Osteocyte (in vitro differentiated cells): ENCODE data around the gene HOXA10. TPM values are rescaled to one million over a fixed set of nuclear protein-coding genes. Genes with fewer than 3 reads are reported as not detected.
A peak's percentile ranks its signal among the peaks of the same experiment; 100 is the strongest.

Experiments
- DNase-seq: peaks from one replicate; pipeline ENCODE4 v3.0.0; 2021; ENCODE audit warnings: mixed read lengths; ENCODE audit not compliant: unreplicated experiment; ENCODE audit errors: extremely low spot score
- H3K27ac Mint-ChIP-seq: one replicate; pipeline ENCODE4 v1.8.0; 2021; ENCODE audit warnings: mild to moderate bottlenecking, mixed read lengths; ENCODE audit not compliant: unreplicated experiment
- H3K27me3 Mint-ChIP-seq: one replicate; pipeline ENCODE4 v1.8.0; 2021; ENCODE audit warnings: mixed read lengths; ENCODE audit not compliant: unreplicated experiment
- H3K36me3 Mint-ChIP-seq: one replicate; pipeline ENCODE4 v1.8.0; 2021; ENCODE audit warnings: mixed read lengths; ENCODE audit not compliant: unreplicated experiment
- H3K4me1 Mint-ChIP-seq: one replicate; pipeline ENCODE4 v1.8.0; 2021; ENCODE audit warnings: mixed read lengths; ENCODE audit not compliant: unreplicated experiment
- H3K4me3 Mint-ChIP-seq: one replicate; pipeline ENCODE4 v1.8.0; 2021; ENCODE audit warnings: mild to moderate bottlenecking, moderate library complexity, mixed read lengths; ENCODE audit not compliant: unreplicated experiment
- H3K9me3 Mint-ChIP-seq: one replicate; pipeline ENCODE4 v1.8.0; 2021; ENCODE audit warnings: mixed read lengths; ENCODE audit not compliant: unreplicated experiment
- CTCF ChIP-seq: fragments of 200-600 bp; sonication (generic); IDR thresholded peaks from 2 replicates; pipeline ENCODE4 v1.5.0; 2021; ENCODE audit warnings: antibody characterized with exemption, mild to moderate bottlenecking, moderate library complexity
- total RNA-seq: library from RNA; stranded (reverse); gene quantifications from 2 replicates; pipeline ENCODE4 v1.2.1, GENCODE V29; 2021

HOXA10 gene
- total RNA-seq, 1 donor from 2014 or later = not detected

- no peak overlapping the region for H3K27ac Mint-ChIP-seq
- H3K27me3 Mint-ChIP-seq = peaks cover 76% of the 10 kb centered on the region
- no peak for DNase-seq
Observed at GRCh38 chr7:27170426-27171324, 3.4 kb downstream of the HOXA10 start.

GRCh38 chr7:27169658-27170425, 4.3 kb downstream of the HOXA10 start:
- peaks cover 2% of the 10 kb centered on the region for H3K36me3 Mint-ChIP-seq
- no peaks in the 10 kb centered on the region for H3K9me3 Mint-ChIP-seq
- H3K4me3 Mint-ChIP-seq = peak overlapping the region; percentile 32
- peaks cover 14% of the 10 kb centered on the region for H3K4me1 Mint-ChIP-seq
- H3K27me3 Mint-ChIP-seq = peaks cover 73% of the 10 kb centered on the region
- no peak overlapping the region for H3K27ac Mint-ChIP-seq
- TF ChIP-seq CTCF = no peak
- DNase-seq = no peak

More at GRCh38 chr7:27170426-27171324, 3.4 kb downstream of the HOXA10 start:
- TF ChIP-seq CTCF = no peak
- H3K4me1 Mint-ChIP-seq = peaks cover 14% of the 10 kb centered on the region
- no peaks in the 10 kb centered on the region for H3K9me3 Mint-ChIP-seq
- no peak overlapping the region for H3K4me3 Mint-ChIP-seq
- H3K36me3 Mint-ChIP-seq = peaks cover 2% of the 10 kb centered on the region

- H3K27me3 Mint-ChIP-seq = peaks cover 80% of the 10 kb centered on the region
- DNase-seq = no peak
- H3K36me3 Mint-ChIP-seq = peaks cover 2% of the 10 kb centered on the region
- no peaks in the 10 kb centered on the region for H3K9me3 Mint-ChIP-seq
- no peak for TF ChIP-seq CTCF
- H3K27ac Mint-ChIP-seq = no peak overlapping the region
- H3K4me1 Mint-ChIP-seq = peaks cover 13% of the 10 kb centered on the region
- H3K4me3 Mint-ChIP-seq = no peak overlapping the region
Observed at GRCh38 chr7:27168265-27168947, 5.7 kb downstream of the HOXA10 start.

GRCh38 chr7:27167916-27168264, 6.2 kb downstream of the HOXA10 start:
- peaks cover 83% of the 10 kb centered on the region for H3K27me3 Mint-ChIP-seq

More at GRCh38 chr7:27167916-27168264, 6.2 kb downstream of the HOXA10 start:
- no peak for DNase-seq
- no peak overlapping the region for H3K4me3 Mint-ChIP-seq
- H3K9me3 Mint-ChIP-seq = no peaks in the 10 kb centered on the region
- H3K27ac Mint-ChIP-seq = no peak overlapping the region
- TF ChIP-seq CTCF = no peak
- H3K36me3 Mint-ChIP-seq = peaks cover 2% of the 10 kb centered on the region
- H3K4me1 Mint-ChIP-seq = peaks cover 12% of the 10 kb centered on the region
